GM12865 (cell line): ENCODE data around the gene CARS2.

ENCODE experiments used
- DNase-seq: peaks from one replicate; pipeline ENCODE4 v3.0.0; 2010; ENCODE audit warnings: low read depth
- H3K4me3 ChIP-seq: 2 replicates; pipeline ENCODE4 v1.5.1; 2011; ENCODE audit warnings: mild to moderate bottlenecking, low read depth, low read length, control low read depth
- TF ChIP-seq, protein P1 (sequence below): IDR thresholded peaks from 2 replicates; pipeline ENCODE4 v1.5.1; 2011; ENCODE audit warnings: low read length, control low read depth, low read depth, inconsistent platforms; ENCODE audit not compliant: insufficient read depth; ENCODE audit errors: missing control alignments

The CARS2 gene

DNA sequence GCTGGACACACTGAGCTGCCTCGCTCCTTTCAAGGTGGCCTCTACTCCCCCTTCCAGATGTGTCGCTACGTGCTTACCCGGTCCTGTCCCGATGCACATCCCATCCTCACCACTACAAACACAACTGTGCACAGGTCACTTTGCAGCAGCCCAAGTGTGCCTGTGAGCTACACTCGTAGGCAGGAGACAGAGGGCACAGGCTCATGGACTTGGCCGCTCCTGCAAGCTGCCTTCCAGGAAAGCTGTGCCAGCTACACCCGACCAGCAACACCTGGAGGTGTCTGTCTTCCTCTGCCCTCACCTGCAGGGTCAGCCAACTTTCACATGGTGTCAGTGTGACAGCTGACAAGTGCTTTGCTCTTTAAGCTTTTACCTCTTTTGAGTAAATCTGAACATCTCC is 15.4 kb downstream of the CARS2 start:
- no peak for DNase-seq

DNA sequence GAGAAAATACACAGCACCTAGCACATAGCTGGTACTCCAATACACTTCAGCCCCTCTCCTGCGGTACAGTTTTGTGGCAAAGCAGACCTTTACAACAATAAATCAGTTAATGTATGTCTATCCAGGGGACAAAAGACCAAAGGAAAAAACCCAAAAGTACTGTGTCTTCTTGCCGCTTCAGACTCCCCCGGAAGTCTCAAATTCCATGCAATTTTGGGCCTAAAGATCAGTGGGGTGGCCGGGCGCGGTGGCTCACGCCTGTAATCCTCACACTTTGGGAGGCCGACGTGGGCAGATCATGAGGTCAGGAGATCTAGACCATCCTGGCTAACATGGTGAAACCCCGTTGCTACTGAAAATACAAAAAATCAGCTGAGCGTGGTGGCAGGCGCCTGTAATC is 16.2 kb downstream of the CARS2 start:
- no peak overlapping the region for H3K4me3 ChIP-seq
- DNase-seq = no peak
- TF ChIP-seq, protein P1, sequence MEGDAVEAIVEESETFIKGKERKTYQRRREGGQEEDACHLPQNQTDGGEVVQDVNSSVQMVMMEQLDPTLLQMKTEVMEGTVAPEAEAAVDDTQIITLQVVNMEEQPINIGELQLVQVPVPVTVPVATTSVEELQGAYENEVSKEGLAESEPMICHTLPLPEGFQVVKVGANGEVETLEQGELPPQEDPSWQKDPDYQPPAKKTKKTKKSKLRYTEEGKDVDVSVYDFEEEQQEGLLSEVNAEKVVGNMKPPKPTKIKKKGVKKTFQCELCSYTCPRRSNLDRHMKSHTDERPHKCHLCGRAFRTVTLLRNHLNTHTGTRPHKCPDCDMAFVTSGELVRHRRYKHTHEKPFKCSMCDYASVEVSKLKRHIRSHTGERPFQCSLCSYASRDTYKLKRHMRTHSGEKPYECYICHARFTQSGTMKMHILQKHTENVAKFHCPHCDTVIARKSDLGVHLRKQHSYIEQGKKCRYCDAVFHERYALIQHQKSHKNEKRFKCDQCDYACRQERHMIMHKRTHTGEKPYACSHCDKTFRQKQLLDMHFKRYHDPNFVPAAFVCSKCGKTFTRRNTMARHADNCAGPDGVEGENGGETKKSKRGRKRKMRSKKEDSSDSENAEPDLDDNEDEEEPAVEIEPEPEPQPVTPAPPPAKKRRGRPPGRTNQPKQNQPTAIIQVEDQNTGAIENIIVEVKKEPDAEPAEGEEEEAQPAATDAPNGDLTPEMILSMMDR = no peak

More for the DNA sequence above, 15.4 kb downstream of the CARS2 start:
- no peak overlapping the region for H3K4me3 ChIP-seq
- TF ChIP-seq, protein P1 = no peak

DNA sequence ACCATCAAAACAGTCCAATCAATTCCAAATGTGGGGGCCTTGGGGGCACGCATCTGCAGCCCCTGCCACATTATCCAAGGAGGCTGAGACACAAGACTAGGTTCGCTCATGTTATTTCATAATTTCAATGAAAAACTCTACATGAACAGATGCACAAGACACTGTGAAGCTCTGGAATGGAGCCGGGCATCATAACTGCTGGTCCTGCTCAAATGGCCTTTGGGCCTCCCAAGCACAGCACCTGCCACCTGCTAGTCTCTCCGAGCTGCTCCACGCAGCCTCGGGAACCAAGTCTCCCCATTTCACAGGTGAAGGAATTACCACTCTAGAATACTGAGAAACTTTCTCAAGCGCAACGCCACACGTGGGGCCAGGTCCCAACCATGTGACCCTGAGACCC is 16.9 kb downstream of the CARS2 start:
- TF ChIP-seq, protein P1 = no peak
- no peak for DNase-seq

DNA sequence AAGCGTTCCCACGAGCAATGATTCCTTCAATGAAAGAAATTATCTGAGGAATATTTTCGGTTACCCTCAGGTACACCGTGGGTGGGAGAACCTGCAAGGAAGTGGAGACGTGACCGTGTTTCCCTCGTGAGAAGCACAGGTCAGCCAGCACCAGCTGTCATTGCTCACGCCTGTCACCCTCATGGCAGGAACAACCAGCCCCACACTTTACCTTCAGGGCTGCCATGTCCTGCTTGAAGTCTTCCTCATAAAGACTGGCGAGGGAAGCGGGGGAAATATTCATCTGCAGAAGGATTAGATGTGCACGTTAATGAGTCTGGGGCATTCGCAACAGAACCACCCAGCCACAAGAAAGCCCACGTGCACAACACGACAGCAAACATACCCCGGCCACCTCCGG is 18.2 kb downstream of the CARS2 start:
- H3K4me3 ChIP-seq = no peak overlapping the region
- no peak for DNase-seq
- TF ChIP-seq, protein P1 = no peak

More for the DNA sequence above, 16.9 kb downstream of the CARS2 start:
- H3K4me3 ChIP-seq = no peak overlapping the region

DNA sequence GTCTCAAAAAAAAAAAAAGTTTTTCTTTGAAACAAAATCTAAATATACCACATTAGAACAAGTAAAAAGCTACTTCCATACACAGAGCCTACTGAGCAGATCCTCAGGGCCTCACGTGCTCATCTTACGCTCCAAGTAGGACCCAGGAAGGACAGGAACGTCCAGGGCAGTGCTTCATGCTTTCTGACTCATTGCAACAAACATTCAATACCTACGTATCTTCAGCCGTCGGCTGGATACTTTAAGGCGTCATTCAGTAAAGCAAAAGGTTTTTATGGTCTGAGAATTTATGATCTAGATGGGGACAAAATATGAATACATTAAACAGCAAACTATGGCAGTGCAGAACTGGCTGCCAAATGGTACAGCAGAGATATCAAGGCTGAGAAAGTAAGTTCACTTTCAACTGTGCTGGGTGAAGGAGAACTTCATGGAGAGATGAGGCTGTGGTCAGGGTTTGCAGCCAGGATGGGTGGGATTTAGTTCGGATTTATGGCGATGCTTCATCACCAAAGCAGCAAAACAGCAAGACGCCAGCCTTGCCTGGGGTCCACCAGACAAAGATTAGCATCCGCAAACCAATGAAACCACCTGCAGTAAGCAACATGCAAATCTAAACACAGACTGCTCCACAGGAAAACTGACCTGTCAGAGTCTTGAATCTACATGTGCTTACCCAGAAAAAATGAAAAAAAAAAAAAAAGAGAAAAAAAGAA is 20.5 kb downstream of the CARS2 start:
- H3K4me3 ChIP-seq = no peak overlapping the region
- TF ChIP-seq, protein P1 = no peak
- no peak for DNase-seq

DNA sequence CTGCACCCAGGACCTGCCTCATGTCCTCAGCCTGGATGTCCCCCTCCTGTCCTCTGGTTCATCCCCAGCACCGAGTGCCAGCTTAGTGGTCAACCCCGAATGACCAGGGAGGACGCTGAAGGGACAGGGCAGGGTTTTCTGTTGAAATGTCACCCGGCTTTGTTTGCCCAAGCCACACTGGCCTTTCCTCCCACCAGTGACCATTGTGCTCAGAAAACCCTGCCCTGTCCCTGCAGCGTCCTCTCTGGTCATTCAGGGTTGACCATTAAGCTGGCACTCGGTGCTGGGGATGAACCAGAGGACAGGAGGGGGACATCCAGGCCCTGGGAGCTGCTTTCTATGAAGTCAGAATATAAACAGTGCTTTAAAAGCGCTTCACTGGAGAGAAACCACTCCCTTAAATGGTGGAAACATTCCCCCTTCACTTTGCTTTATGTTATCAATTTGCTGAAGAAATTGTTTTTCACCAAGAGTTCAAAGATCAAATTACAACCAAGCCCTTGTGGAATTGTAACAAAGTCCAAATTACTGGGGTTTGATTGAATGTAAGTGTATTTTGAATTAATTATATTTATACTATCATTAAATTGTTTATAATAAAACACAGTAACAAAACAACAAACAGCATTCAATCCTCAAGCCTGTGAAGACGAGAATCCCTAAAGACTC is 21.4 kb downstream of the CARS2 start:
- no peak for DNase-seq
- TF ChIP-seq, protein P1 = no peak
- H3K4me3 ChIP-seq = no peak overlapping the region

DNA sequence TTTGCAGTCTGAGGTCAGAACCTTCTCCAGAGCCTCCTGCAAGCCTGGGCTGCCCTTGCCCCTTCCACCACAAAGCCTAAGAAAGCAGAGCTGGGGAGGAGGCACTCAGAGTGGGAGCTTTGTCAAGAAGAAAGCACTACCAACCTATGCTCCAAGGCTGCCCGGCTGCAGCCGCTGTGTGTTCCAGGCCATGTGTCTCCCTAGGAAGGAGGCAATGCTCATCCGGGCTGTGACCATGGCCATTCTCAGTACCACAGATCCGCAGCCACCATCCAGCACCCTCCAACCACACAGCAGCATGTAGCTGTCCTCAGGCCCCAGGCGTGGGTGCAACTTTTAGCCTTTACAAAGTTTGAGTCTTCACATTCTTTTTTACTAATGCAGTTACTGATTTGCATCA is 22.0 kb downstream of the CARS2 start:
- DNase-seq = no peak
- TF ChIP-seq, protein P1 = no peak
- no peak overlapping the region for H3K4me3 ChIP-seq
